Fibroblast of pulmonary artery (primary cell): ENCODE data around the gene SEC14L3.

Source experiments
- DNase-seq: peaks from one replicate; pipeline ENCODE4 v3.0.0-alpha.2; 2010; ENCODE audit warnings: low read depth
- H3K4me3 ChIP-seq: replicated peaks from 2 replicates; pipeline ENCODE4 v1.5.1; 2011; ENCODE audit warnings: low read depth, mild to moderate bottlenecking, control low read depth, low read length, moderate library complexity
- TF ChIP-seq, protein P1 (sequence below): IDR thresholded peaks from 2 replicates; pipeline ENCODE4 v1.5.1; 2011; ENCODE audit warnings: mild to moderate bottlenecking, control low read depth, low read length, inconsistent platforms; ENCODE audit errors: missing control alignments

Gene SEC14L3

DNA sequence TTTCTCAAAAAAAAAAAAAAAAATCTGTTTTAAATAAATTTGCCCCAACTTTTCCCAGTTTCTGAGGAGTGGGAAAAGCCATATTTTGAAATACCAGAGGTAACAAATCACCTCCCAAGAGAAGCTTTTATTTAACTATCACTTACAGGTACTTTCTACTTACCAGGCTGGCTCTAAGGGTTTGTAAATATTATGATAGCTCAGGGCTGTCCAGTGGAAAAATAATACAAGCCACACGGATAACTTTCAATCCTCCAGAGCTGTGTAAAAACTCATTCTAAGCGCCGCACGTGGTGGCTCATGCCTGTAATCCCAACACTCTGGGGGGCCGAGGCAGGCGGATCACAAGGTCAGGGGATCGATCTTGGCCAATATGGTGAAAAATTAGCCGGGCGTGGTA is 39.3 kb upstream of the SEC14L3 start:
- DNase-seq = no peak
- H3K4me3 ChIP-seq = no peak overlapping the region
- TF ChIP-seq, protein P1, sequence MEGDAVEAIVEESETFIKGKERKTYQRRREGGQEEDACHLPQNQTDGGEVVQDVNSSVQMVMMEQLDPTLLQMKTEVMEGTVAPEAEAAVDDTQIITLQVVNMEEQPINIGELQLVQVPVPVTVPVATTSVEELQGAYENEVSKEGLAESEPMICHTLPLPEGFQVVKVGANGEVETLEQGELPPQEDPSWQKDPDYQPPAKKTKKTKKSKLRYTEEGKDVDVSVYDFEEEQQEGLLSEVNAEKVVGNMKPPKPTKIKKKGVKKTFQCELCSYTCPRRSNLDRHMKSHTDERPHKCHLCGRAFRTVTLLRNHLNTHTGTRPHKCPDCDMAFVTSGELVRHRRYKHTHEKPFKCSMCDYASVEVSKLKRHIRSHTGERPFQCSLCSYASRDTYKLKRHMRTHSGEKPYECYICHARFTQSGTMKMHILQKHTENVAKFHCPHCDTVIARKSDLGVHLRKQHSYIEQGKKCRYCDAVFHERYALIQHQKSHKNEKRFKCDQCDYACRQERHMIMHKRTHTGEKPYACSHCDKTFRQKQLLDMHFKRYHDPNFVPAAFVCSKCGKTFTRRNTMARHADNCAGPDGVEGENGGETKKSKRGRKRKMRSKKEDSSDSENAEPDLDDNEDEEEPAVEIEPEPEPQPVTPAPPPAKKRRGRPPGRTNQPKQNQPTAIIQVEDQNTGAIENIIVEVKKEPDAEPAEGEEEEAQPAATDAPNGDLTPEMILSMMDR = no peak

DNA sequence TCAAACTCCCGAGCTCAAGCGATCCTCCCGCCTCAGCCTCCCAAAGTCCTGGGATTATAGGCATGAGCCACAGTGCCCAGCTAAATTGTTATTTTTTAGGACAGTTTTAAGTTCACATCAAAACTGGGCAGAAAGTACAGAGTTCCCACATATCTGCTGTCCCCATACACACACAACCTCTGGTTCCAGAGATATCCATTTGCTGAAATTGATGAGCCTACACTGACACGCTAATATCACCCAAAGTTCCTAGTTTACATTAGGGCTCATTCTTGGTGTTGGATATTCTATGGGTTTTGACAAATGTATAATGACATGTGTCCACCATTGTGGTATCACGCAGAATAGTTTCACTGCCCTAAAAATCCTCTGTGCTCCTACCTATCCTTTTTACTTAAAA is 36.4 kb upstream of the SEC14L3 start:
- no peak overlapping the region for H3K4me3 ChIP-seq
- TF ChIP-seq, protein P1 = no peak
- DNase-seq = no peak

DNA sequence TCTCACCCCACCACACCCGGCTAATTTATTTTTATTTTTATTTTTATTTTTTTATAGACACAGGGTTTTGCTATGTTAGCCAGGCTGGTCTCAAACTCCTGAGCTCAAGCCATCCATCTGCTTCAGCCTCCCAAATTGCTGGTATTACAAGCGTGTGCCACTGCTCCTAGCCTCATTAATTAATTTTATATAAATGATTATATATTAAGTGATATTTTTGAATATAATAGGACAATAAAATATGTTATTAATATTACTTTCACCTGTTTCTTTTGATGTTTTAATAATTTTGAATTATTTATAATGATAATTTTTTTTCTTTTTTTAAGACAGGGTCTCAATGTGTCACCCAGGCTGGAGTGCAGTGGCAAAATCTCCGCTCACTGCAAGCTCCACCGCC is 35.9 kb upstream of the SEC14L3 start:
- TF ChIP-seq, protein P1 = no peak

DNA sequence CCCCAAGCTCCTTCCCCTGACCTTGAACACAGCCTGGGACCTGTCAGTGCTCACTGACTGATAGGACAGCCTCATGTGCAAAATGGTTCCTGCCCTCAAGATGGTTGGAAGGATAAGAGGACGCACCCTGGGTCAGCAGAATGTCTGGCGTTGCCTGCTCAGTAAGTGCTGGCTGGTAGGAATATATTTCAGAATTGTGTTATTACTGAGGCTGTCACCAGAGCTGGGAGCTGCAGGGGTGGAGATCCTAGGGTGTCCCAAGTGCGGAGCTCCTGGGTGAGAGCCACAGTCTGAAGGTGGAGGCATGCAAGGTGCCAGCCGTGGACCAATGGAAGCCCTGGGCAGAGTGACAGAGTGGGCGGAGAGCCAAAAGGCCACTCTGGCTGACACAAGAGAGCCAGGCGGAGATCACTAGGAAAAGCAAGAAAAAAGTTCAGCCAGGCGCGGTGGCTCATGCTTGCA is 34.7 kb upstream of the SEC14L3 start:
- no peak overlapping the region for H3K4me3 ChIP-seq
- no peak for DNase-seq
- TF ChIP-seq, protein P1 = no peak

More for the DNA sequence above, 35.9 kb upstream of the SEC14L3 start:
- no peak overlapping the region for H3K4me3 ChIP-seq
- no peak for DNase-seq

DNA sequence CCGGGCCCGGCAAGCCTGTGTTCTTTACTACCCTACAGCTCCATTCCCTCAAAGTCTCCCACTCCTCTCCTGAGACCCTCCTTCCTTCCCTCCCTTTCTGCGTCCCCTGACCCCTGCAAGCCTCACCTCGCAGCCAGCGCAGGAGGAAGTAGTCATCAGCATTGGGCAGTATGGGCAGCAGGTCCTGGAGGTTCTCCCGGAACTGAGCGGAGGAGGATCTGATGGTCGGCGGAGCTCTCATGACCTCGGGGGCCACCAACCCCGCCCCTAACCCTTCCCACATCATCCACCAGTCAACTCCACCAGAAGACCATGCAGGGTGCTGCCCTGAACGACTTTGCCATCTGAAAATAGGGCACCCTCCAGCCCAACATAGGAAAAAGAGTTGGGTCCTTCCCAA is 31.7 kb upstream of the SEC14L3 start:
- TF ChIP-seq, protein P1 = no peak
- H3K4me3 ChIP-seq = no peak overlapping the region
- no peak for DNase-seq

DNA sequence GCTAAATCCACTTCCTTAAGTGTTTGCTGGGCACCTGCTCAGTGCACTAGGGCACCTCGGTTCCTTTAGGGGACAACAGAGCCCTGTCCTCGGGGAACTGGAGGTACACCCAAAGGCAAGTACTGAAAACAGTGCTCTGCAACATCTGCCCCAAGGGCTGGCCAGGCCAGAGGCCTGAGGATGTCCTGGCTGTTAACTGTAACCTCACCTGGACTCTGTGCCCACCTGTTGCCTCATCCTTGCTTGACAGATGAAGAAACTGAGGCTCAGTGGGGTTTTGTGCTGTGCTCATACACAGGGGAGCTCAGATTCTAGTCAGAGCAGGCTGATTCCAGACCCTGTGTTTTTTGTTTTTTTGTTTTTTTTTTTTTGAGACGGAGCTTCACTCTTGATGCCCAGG is 31.1 kb upstream of the SEC14L3 start:
- no peak overlapping the region for H3K4me3 ChIP-seq
- no peak for DNase-seq
- TF ChIP-seq, protein P1 = no peak

DNA sequence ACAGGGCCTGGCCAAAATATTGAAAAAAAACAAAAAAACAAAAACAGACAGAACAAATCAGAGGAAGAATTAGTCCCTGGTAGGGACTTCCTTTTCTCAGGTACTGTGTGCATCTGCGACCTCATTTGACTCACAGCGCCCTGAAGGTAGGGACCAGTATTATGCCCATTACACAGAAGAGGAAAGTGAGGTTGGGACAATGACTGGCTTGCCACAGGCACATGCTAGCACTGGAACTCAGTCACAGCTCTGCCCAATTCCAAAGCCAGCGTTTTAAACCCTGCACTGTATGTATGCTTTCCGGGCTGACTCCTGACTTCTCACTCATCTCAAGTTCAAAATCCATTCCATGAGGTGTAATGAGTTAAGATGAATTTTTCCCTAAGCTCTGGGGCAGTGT is 30.3 kb upstream of the SEC14L3 start:
- TF ChIP-seq, protein P1 = no peak
- H3K4me3 ChIP-seq = no peak overlapping the region
- DNase-seq = no peak
